MCF 10A (cell line): Measurements from ENCODE around the gene OR1F1. TPM values are rescaled to one million over a fixed set of nuclear protein-coding genes. Genes with fewer than 3 reads are reported as not detected.

ENCODE experiments used
- BruUV-seq: library from RNA; stranded (reverse); fragments of 400-500 nt; replicated peaks from 2 replicates; lab custom pipeline; 2021; lab: Mats Ljungman, UMichigan
- CTCF ChIA-PET: fragments of 300-600 bp; sonication (Branson Sonifier 250); formaldehyde crosslinking; extraction: SDS; loops from one replicate; lab custom pipeline; 2021; ENCODE audit warnings: antibody characterized with exemption, inconsistent platforms; lab: Yijun Ruan, JAX
- POLR2A ChIA-PET: fragments of 300-600, 350-650 bp; sonication (Branson Sonifier 250); formaldehyde crosslinking; extraction: SDS; loops from one replicate; lab custom pipeline; 2020; ENCODE audit warnings: antibody characterized with exemption, inconsistent platforms; lab: Yijun Ruan, JAX
- DNase-seq: peaks from one replicate; pipeline ENCODE4 v3.0.0-alpha.2; 2018; ENCODE audit not compliant: unreplicated experiment
- H3K27ac Mint-ChIP-seq: one replicate; pipeline ENCODE4 v1.8.0; 2022; ENCODE audit warnings: mild to moderate bottlenecking, low read depth, mixed read lengths; ENCODE audit not compliant: unreplicated experiment
- H3K27me3 Mint-ChIP-seq: one replicate; pipeline ENCODE4 v1.8.0; 2022; ENCODE audit warnings: mixed read lengths; ENCODE audit not compliant: insufficient read depth, unreplicated experiment
- H3K36me3 Mint-ChIP-seq: one replicate; pipeline ENCODE4 v1.8.0; 2022; ENCODE audit warnings: mild to moderate bottlenecking, moderate library complexity, mixed read lengths; ENCODE audit not compliant: insufficient read depth, unreplicated experiment
- H3K4me1 Mint-ChIP-seq: one replicate; pipeline ENCODE4 v1.8.0; 2022; ENCODE audit warnings: mixed read lengths; ENCODE audit not compliant: insufficient read depth, unreplicated experiment
- H3K4me3 Mint-ChIP-seq: one replicate; pipeline ENCODE4 v1.8.0; 2022; ENCODE audit warnings: mild to moderate bottlenecking, moderate library complexity, mixed read lengths; ENCODE audit not compliant: unreplicated experiment
- H3K9me3 Mint-ChIP-seq: one replicate; pipeline ENCODE4 v1.8.0; 2022; ENCODE audit warnings: mixed read lengths; ENCODE audit not compliant: unreplicated experiment
- CTCF ChIP-seq: fragments of 200-600 bp; IDR thresholded peaks from one replicate; pipeline ENCODE4 v1.8.0; 2022; ENCODE audit warnings: antibody characterized with exemption, mild to moderate bottlenecking; ENCODE audit not compliant: unreplicated experiment
- intact Hi-C: fragments of 100-400 bp; cut with micrococcal nuclease; formaldehyde crosslinking; loops from 2 replicates; pipeline ENCODE4 v1.14.1; 2022
- total RNA-seq: library from RNA; stranded (reverse); gene quantifications from 2 replicates; pipeline ENCODE4 v1.2.3, GENCODE V29; 2022

Gene OR1F1
- total RNA-seq, 1 experiment from 2014 or later, result not detected

DNA sequence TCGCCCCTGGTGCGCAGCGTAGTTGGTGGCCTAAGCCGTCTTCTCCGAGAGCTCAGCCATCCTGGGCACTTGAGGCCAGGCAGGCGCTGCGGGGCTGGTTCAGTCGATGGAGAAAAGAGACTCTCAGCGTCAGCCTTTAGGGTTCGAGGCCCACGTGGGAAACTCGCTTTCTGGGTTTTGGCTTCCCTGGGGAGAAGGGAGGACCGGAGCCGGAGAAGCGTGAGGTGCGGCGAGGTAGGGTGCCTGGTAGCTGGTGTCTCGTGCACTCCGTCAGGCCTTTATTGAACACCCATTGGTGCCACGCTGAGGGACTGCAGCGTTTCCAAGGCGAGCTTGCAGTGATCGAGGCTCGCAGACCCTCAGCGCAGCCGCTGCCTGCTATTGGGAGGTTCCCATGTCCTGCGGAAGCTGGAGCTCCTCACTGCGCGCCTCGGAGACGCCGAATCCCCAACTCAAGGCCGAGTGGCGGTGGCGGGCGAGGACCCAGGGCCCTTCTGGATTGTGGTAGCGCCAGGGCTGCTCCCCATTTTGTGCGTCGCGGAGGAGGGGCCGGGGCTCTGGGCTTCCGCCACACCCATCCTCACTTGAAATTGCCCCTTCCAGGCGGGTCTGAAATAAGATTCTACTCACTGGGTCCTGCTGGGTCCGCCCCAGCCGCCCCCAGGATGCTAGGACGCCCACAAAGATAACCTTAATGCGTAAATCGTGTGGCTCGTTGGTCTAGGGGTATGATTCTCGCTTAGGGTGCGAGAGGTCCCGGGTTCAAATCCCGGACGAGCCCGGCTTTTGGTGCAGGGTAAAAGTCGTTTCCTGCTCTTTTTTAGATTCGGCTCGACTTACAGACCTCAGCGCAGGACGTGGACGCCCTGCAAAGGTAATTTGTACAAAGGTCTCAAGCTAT, 1.2 kb downstream of the OR1F1 start:
- H3K36me3 Mint-ChIP-seq, result peaks cover 9% of the 10 kb centered on the region
- H3K9me3 Mint-ChIP-seq, result no peaks in the 10 kb centered on the region
- TF ChIP-seq CTCF, result no peak
- peak overlapping the region; percentile 50 for H3K27ac Mint-ChIP-seq
- DNase-seq, result peak; percentile 72
- no TSS peak for BruUV-seq
- H3K27me3 Mint-ChIP-seq, result no peaks in the 10 kb centered on the region
- POLR2A ChIA-PET, result interaction anchor here (0.7 to 1.7 kb wide), 10 partner anchors 11 to 212 kb away, joined by 3 to 11 read pairs (median 4); partner anchors contain the start of genes ZNF174, ZNF200, ZNF263 and ZSCAN32
- intact Hi-C loops, result loop anchor here (2.0 kb wide), 2 partner anchors 30 to 76 kb away; no protein-coding TSS in a partner anchor
- CTCF ChIA-PET, result interaction anchor here (0.6 to 1.2 kb wide), 6 partner anchors 10 to 268 kb away, joined by 3 to 4 read pairs (median 3); no protein-coding TSS in a partner anchor
- H3K4me1 Mint-ChIP-seq, result peaks cover 5% of the 10 kb centered on the region
- H3K4me3 Mint-ChIP-seq, result peak overlapping the region; percentile 78

DNA sequence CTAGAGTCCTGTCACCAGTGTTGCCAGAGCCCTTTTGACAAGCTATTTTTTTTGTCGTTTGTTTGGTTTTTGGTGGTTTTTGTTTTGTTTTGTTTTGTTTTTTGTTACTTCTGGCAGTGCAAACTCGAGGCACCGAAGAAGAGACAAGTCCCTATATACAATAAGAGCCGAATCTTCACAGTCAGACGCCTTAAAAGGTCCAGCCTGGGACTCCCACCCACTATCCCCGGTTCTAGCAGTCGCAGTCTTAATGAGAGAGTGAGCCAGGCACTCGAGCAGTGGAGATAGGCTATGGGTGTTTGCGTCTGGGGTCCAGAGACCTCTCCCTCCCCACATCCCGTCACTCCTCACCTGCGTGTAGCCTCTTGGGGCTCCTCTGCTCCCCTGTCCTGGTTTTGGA, 1.9 kb downstream of the OR1F1 start:
- BruUV-seq, result no TSS peak
- H3K36me3 Mint-ChIP-seq, result peaks cover 7% of the 10 kb centered on the region
- TF ChIP-seq CTCF, result no peak
- no peak overlapping the region for H3K27ac Mint-ChIP-seq
- peaks cover 5% of the 10 kb centered on the region for H3K4me1 Mint-ChIP-seq
- no peak for DNase-seq
- peak overlapping the region; percentile 78 for H3K4me3 Mint-ChIP-seq
- CTCF ChIA-PET, result interaction anchor here (0.6 to 1.2 kb wide), 4 partner anchors 9 to 267 kb away, joined by 3 to 4 read pairs (median 3); no protein-coding TSS in a partner anchor
- POLR2A ChIA-PET, result interaction anchor here (1.0 to 1.7 kb wide), 8 partner anchors 10 to 78 kb away, joined by 3 to 11 read pairs (median 4); partner anchors contain the start of gene ZNF200
- H3K9me3 Mint-ChIP-seq, result no peaks in the 10 kb centered on the region
- intact Hi-C loops, result loop anchor here (2.0 kb wide), 2 partner anchors 31 to 75 kb away; no protein-coding TSS in a partner anchor
- H3K27me3 Mint-ChIP-seq, result no peaks in the 10 kb centered on the region

GRCh38 chr16:3190949-3191353, 2.9 kb downstream of the OR1F1 start:
- DNase-seq, result no peak
- Mint-ChIP-seq H3K36me3 (peaks cover 7% of the 10 kb centered on the region), H3K9me3 (no peaks in the 10 kb centered on the region), H3K4me3 (no peak overlapping the region), H3K27me3 (no peaks in the 10 kb centered on the region), H3K4me1 (peaks cover 5% of the 10 kb centered on the region), H3K27ac (no peak overlapping the region)
- ChIA-PET CTCF (no interaction called here), POLR2A (interaction anchor here (0.7 kb wide), 1 partner anchor 93 kb away, joined by 3 read pairs; the partner anchor contains the start of gene ZNF263)
- BruUV-seq, result no TSS peak
- TF ChIP-seq CTCF, result no peak
- intact Hi-C loops, result no loop called here

DNA sequence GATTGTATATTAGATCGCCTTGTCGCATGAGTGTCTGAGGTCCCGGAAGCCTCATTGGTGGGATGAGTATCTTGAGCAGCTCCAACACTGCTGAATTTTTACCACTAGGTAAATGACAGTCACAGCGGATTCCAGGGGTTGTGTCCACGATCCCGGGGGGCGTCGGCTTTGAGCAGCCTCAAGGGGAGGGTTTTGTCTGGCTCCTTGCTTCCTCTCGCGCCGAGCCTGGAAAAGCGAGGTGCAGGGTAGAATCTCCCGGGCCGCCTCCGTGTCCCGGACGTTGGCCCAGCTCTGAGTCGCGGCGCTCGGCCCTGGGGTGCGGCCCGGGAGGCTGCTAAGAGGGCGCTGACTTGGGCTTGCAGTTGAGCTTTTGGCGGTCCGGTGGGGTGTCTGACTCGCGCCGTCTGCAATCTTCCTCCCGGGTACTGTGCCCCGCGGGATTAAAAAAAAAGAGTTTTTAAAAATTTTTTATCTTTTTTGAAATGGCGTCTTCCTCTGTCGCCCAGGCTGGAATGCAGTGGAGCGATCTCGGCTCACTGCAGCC, 4.5 kb downstream of the OR1F1 start:
- POLR2A ChIA-PET, result no interaction called here
- no TSS peak for BruUV-seq
- peaks cover 5% of the 10 kb centered on the region for H3K4me1 Mint-ChIP-seq
- no peak for DNase-seq
- peaks cover 7% of the 10 kb centered on the region for H3K36me3 Mint-ChIP-seq
- TF ChIP-seq CTCF, result no peak
- no peaks in the 10 kb centered on the region for H3K9me3 Mint-ChIP-seq
- intact Hi-C loops, result no loop called here
- no peak overlapping the region for H3K4me3 Mint-ChIP-seq
- H3K27me3 Mint-ChIP-seq, result no peaks in the 10 kb centered on the region
- CTCF ChIA-PET, result no interaction called here
- no peak overlapping the region for H3K27ac Mint-ChIP-seq
